GM18951 (cell line): ENCODE results near the gene SEPTIN6.

ENCODE experiments used
- POLR2A ChIP-seq: IDR thresholded peaks from 4 replicates; pipeline ENCODE4 v1.6.1; 2011; ENCODE audit warnings: mild to moderate bottlenecking; ENCODE audit not compliant: insufficient read length, insufficient read depth; ENCODE audit errors: extremely low read depth
- in situ Hi-C: fragments of 300-500 bp; cut with MboI; formaldehyde crosslinking; loops from one replicate; pipeline ENCODE4 v1.12.0; 2022; ENCODE audit warnings: low sequenced_read_pairs, mixed read lengths, inconsistent platforms; ENCODE audit not compliant: unreplicated experiment

The SEPTIN6 gene

DNA sequence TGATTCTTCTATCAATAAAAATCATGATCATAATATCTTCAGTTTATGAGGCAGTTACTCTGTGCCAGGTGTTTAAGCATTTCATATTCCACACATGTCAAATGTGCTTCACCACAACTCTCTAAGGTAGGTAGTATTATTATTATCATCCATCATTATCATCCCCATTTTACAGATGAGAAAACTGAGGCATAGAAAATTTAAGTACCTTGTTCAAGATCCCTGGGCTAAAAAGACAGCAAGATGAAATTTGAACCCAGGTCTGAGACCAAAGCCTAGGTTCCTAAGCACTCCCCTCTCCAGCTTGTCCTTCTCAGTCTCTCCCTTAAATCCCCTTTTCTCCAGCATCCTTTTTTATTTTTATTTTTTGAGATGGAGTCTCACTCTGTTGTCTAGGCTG is 33.4 kb downstream of the SEPTIN6 start:
- TF ChIP-seq POLR2A, result no peak
- in situ Hi-C loops, result no loop called here

DNA sequence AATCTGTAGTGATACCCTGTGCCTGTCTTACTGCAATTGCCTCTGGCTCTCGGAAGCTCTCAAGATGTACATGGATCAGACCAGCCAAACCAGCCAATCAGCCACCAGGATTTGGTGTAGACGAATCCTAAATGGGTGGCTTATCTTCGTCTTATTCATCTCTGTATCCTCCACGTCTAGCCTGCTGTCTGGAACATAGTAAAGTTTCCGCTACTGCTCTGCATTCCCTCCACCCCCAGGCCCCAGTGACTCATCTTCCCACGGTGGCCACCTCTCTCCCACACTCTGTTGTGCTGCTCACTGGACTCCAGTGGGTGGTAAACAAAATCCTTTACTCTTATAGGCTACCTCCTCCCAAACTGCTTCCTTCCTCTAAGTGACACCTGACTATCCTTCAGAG is 37.8 kb downstream of the SEPTIN6 start:
- in situ Hi-C loops, result no loop called here
- no peak for TF ChIP-seq POLR2A

DNA sequence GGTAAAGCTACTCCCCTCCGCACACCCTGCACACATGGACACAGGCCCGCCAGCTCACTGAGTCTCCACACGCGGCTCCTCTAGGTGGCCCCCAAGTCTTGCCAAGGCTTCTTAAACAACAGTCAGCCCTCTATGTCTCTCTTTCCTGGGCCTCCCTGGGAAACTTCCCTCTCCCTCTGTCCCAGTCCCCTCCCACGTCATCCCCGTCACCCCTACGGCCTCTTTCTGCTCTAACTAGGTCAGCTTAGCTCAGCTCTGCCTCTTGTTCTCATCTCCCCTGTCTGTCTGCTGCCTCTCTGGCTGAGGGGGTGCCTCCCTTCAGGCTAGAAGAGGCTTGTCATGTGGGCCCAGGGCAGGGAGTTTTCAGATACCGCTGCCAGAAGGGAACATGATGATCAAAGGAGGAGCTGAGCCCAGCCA is 38.8 kb downstream of the SEPTIN6 start:
- in situ Hi-C loops, result no loop called here
- no peak for TF ChIP-seq POLR2A

DNA sequence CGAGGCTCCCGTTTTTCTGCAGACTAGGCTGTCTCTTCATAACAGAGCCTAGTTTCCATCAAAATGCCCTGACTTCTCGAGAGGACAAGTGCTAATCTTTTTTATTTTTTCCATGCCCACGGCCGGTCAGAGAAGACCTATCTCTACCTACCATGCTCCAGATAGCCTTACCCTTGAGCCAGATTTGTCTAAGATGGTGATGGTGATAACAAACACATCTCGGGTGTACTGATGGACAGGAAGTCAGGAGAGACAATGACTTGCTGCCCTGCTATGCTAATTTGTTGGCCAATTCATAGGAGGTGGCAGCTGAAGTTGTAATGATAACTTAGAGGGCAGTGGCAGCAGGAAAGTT is 44.6 kb downstream of the SEPTIN6 start:
- no peak for TF ChIP-seq POLR2A
- in situ Hi-C loops, result no loop called here

DNA sequence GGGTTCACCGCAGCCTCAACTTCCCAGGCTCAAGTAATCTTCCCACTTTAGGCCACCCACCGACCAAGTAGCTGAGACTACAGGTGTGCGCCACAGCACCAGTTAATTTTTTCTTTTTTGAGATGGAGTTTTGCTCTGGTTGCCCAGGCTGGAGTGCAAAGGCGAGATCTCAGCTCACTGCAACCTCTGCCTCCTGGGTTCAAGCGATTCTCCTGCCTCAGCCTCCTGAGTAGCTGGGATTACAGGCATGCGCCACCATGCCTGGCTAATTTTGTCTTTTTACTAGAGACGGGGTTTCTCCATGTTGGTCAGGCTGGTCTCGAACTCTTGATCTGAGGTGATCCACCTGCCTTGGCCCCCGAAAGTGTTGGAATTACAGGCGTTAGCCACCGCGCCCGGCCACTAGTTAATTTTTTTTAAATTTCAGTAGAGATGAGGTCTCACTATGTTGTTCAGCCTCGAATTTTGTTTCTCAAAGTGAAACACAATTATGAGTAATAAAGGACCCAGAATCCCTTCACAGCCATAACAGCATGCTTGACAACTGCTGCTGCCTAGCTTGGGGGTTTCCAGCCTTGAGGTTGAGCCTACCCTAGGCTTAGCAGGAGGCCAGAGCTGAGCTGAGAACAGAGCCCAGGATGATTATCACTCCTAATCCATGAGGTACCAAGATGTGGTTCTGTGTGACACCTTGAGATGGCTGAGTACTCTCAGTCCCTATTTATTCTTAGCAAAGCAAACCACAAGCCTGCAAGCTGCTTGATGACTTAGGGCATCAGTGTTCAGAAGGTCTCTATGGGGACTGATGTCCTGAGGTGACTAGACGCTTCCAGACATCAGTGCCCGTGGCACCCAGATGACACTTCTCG is 45.2 kb downstream of the SEPTIN6 start:
- in situ Hi-C loops, result no loop called here
- no peak for TF ChIP-seq POLR2A

DNA sequence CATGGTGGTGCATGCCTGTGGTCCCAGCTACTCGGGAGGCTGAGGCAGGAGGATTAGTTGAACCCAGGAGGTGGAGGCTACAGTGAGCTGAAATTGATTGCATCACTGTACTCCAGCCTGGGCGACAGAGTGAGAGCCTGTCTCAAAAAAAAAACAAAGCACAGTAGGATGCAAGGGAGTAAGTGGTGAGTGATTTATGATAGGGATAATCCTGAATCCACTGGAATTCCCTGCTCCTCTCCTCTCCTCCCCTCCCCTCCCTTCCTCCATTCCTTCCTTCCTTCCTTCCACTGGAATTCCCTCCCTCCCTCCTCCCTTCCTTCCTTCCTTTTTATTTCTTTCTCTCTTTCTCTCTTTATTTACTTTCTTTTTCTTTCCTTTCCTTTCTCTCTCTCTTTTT is 45.9 kb downstream of the SEPTIN6 start:
- no peak for TF ChIP-seq POLR2A
- in situ Hi-C loops, result no loop called here

DNA sequence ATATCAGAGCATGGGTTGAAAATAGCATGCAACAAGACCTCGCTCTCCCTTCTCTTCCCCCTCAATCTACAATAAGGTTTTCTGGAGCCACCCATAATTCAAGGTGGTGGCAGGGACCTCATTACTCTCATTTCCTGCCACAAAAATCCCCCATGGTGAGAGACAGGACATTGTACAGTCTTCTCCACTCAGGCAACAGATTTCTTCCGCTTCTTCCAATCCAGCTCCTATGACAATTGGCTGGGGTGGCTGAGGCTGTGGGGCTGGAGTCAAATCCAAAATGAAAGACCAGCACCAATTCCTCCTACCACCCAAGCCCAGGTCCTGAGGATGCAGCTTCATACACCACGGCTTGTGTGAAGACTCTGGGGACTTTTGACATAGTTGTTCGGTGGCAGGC is 46.5 kb downstream of the SEPTIN6 start:
- in situ Hi-C loops, result no loop called here
- no peak for TF ChIP-seq POLR2A

DNA sequence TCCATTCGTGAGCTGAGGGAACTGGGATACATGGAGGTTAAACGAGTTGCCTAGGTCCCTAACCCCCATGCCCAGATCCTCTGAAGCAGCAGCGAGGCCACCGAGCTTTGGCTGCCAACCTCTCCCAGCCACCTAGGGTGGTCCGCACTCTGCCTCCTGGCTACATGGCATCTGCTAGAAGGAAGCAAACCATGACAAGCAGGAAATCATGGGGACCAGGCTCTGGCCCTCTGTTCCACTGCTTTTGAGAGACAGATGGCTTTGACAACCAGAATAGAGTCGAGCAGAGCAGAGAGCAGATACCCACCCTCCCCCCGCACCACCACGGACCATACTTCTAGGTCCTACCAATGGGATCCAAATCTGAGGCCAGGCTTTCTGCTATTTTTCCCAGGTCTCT is 49.3 kb downstream of the SEPTIN6 start:
- TF ChIP-seq POLR2A, result no peak
- in situ Hi-C loops, result no loop called here
